IMR-90 (cell line): ENCODE results near the gene PITPNC1.

ENCODE experiments used
- BHLHE40 ChIP-seq: fragments of 150-350 bp; IDR thresholded peaks from 2 replicates; pipeline ENCODE4 v1.6.1; 2016; ENCODE audit warnings: mild to moderate bottlenecking, low read depth, low read length
- CEBPB ChIP-seq: IDR thresholded peaks from 2 replicates; pipeline ENCODE4 v1.6.1; 2012; ENCODE audit warnings: low read depth, low read length, improper control_type of control experiment
- CHD1 ChIP-seq: IDR thresholded peaks from 2 replicates; pipeline ENCODE4 v1.6.1; 2012; ENCODE audit warnings: low read depth, low read length, improper control_type of control experiment
- CTCF ChIP-seq: conservative IDR thresholded peaks from 2 replicates; pipeline ENCODE4 v1.5.1; 2012; ENCODE audit warnings: mild to moderate bottlenecking, low read depth, low read length, improper control_type of control experiment
- FOS ChIP-seq: fragments of 150-350 bp; IDR thresholded peaks from 2 replicates; pipeline ENCODE4 v1.6.1; 2016; ENCODE audit warnings: low read depth, low read length
- MXI1 ChIP-seq: IDR thresholded peaks from 2 replicates; pipeline ENCODE4 v1.6.1; 2012; ENCODE audit warnings: low read depth, mild to moderate bottlenecking, low read length, moderate library complexity, borderline replicate concordance
- POLR2A ChIP-seq: IDR thresholded peaks from 2 replicates; pipeline ENCODE4 v1.6.1; 2012; ENCODE audit warnings: mild to moderate bottlenecking, low read depth, low read length
- RAD21 ChIP-seq: IDR thresholded peaks from 2 replicates; pipeline ENCODE4 v1.6.1; 2012; ENCODE audit warnings: low read length, improper control_type of control experiment
- RCOR1 ChIP-seq: IDR thresholded peaks from 2 replicates; pipeline ENCODE4 v1.6.1; 2012; ENCODE audit warnings: mild to moderate bottlenecking, low read length, improper control_type of control experiment; ENCODE audit not compliant: insufficient replicate concordance
- RFX5 ChIP-seq: IDR thresholded peaks from 2 replicates; pipeline ENCODE4 v1.8.0; 2012; ENCODE audit warnings: low read depth, mild to moderate bottlenecking, low read length, moderate library complexity
- SMC3 ChIP-seq: fragments of 150-350 bp; IDR thresholded peaks from 2 replicates; pipeline ENCODE4 v1.6.1; 2016; ENCODE audit warnings: low read depth, mild to moderate bottlenecking, antibody characterized with exemption, low read length, moderate library complexity
- USF2 ChIP-seq: fragments of 150-350 bp; IDR thresholded peaks from 2 replicates; pipeline ENCODE4 v1.6.1; 2017; ENCODE audit warnings: mild to moderate bottlenecking, antibody characterized with exemption, low read length, low read depth

- TF ChIP-seq CTCF (peak; percentile 62), RAD21 (peak; percentile 64), USF2 (no peak), BHLHE40 (no peak), CHD1 (no peak), RCOR1 (no peak), SMC3 (peak; percentile 64), RFX5 (no peak), CEBPB (no peak), MXI1 (no peak), POLR2A (no peak), FOS (no peak)
Observed at GRCh38 chr17:67629971-67630320, 252.9 kb downstream of the PITPNC1 start.
